A549 (cell line): ENCODE results near the gene RTKN2. TPM values are rescaled to one million over a fixed set of nuclear protein-coding genes. Genes with fewer than 3 reads are reported as not detected.

ENCODE experiments used
- ATAC-seq, 2 experiments: fragments of 200-7000 bp in 1 of 2; fragments of >200 bp in 1 of 2; cut with Nextera tagmentation in 1 of 2; cut with Tn5 transposase in 1 of 2; 3 replicates each; pipeline versions ENCODE4 v1.8.0 to v1.9.1; 2018 to 2020; ENCODE audit warnings: mild to moderate bottlenecking in 1 of 2, moderate library complexity in 1 of 2
- CTCF ChIA-PET: fragments of 300-600 bp; sonication (Branson Sonifier 250); formaldehyde crosslinking; extraction: SDS; loops from one replicate; lab custom pipeline; 2021; ENCODE audit warnings: antibody characterized with exemption, inconsistent platforms; lab: Yijun Ruan, JAX
- POLR2A ChIA-PET: fragments of 350-600 bp; formaldehyde crosslinking; extraction: SDS; loops from one replicate; lab custom pipeline; 2021; ENCODE audit warnings: antibody characterized with exemption, inconsistent platforms; lab: Yijun Ruan, JAX
- DNase-seq, 2 experiments: peaks; one replicate each; pipeline versions ENCODE4 v3.0.0 to v3.0.0-alpha.2; 2011 to 2016; ENCODE audit warnings: low read depth in 1 of 2, low spot score in 1 of 2
- FAIRE-seq: peaks from 2 replicates; lab custom pipeline; 2011; peaks lifted over from hg19 to GRCh38; lab: Jason Lieb, UNC
- H3K27ac ChIP-seq, 2 experiments: fragments of >200 bp; sonication (Bioruptor Twin); formaldehyde crosslinking; 3 replicates each; pipeline ENCODE4 v1.5.1; 2016 to 2017
- H3K4me1 ChIP-seq: fragments of >200 bp; sonication (Bioruptor Twin); formaldehyde crosslinking; 3 replicates; pipeline ENCODE4 v1.6.1; 2016
- H3K4me2 ChIP-seq: fragments of >200 bp; sonication (Bioruptor Twin); formaldehyde crosslinking; 3 replicates; pipeline ENCODE4 v1.6.1; 2016
- H3K4me3 ChIP-seq: fragments of >200 bp; sonication (Bioruptor Twin); formaldehyde crosslinking; 3 replicates; pipeline ENCODE4 v1.5.1; 2016
- H3K9me3 ChIP-seq: fragments of >200 bp; sonication (Bioruptor Twin); formaldehyde crosslinking; 3 replicates; pipeline ENCODE4 v1.6.1; 2016
- CBX2 ChIP-seq: fragments of 200-600 bp; sonication (generic); IDR thresholded peaks from 2 replicates; pipeline ENCODE4 v1.6.1; 2016; ENCODE audit warnings: low read depth, mild to moderate bottlenecking, borderline replicate concordance
- ELK1 ChIP-seq: fragments of 150-350 bp; IDR thresholded peaks from 2 replicates; pipeline ENCODE4 v1.6.1; 2014; ENCODE audit warnings: low read depth, mild to moderate bottlenecking, low read length
- EP300 ChIP-seq, 2 experiments: fragments of >200 bp; sonication (Bioruptor Twin); formaldehyde crosslinking; IDR thresholded peaks; 2 replicates in 1 of 2; 3 replicates in 1 of 2; pipeline ENCODE4 v1.6.1; 2016 to 2017
- GATA3 ChIP-seq: IDR thresholded peaks from 2 replicates; pipeline ENCODE4 v1.6.1; 2012; ENCODE audit warnings: borderline replicate concordance
- HDAC2 ChIP-seq: fragments of 200-600 bp; sonication (generic); IDR thresholded peaks from 2 replicates; pipeline ENCODE4 v1.6.1; 2016
- HOXA7 ChIP-seq: fragments of 250-450 bp; sonication (Bioruptor Pico); IDR thresholded peaks from 2 replicates; pipeline ENCODE4 v1.5.0; 2020; ENCODE audit warnings: mild to moderate bottlenecking, moderate library complexity
- HOXB13 ChIP-seq: fragments of 250-450 bp; sonication (Bioruptor Pico); IDR thresholded peaks from 2 replicates; pipeline ENCODE4 v1.5.0; 2020; ENCODE audit warnings: low read depth, mild to moderate bottlenecking, moderate library complexity
- JUN ChIP-seq, 2 experiments: fragments of >200 bp; sonication (Bioruptor Twin); formaldehyde crosslinking; IDR thresholded peaks; 2 replicates in 1 of 2; 3 replicates in 1 of 2; pipeline ENCODE4 v1.6.1; 2016 to 2017
- JUNB ChIP-seq: fragments of >200 bp; sonication (Bioruptor Twin); formaldehyde crosslinking; IDR thresholded peaks from 2 replicates; pipeline ENCODE4 v1.6.1; 2016
- KDM5A ChIP-seq: fragments of 200-600 bp; sonication (generic); IDR thresholded peaks from 2 replicates; pipeline ENCODE4 v1.6.1; 2016; ENCODE audit warnings: antibody characterized with exemption, mild to moderate bottlenecking
- MYC ChIP-seq: IDR thresholded peaks from 2 replicates; pipeline ENCODE4 v1.6.1; 2012; ENCODE audit warnings: mild to moderate bottlenecking, inconsistent platforms, low read length, improper control_type of control experiment, borderline replicate concordance
- NPAS2 ChIP-seq: fragments of 250-450 bp; sonication (Bioruptor Pico); IDR thresholded peaks from 2 replicates; pipeline ENCODE4 v1.8.0; 2022; ENCODE audit warnings: mild to moderate bottlenecking, moderate library complexity, borderline replicate concordance
- NR3C1 ChIP-seq: fragments of >200 bp; sonication (Bioruptor Twin); formaldehyde crosslinking; IDR thresholded peaks from 3 replicates; pipeline ENCODE4 v1.6.1; 2017
- PHF8 ChIP-seq: fragments of 200-600 bp; sonication (generic); IDR thresholded peaks from 2 replicates; pipeline ENCODE4 v1.6.1; 2016; ENCODE audit warnings: low read depth, mild to moderate bottlenecking, antibody characterized with exemption, moderate library complexity, borderline replicate concordance
- RCOR1 ChIP-seq: fragments of 150-350 bp; IDR thresholded peaks from 2 replicates; pipeline ENCODE4 v1.6.1; 2014; ENCODE audit warnings: antibody characterized with exemption, low read length, low read depth
- SREBF2 ChIP-seq: fragments of 450-650 bp; IDR thresholded peaks from 2 replicates; pipeline ENCODE4 v1.6.1; 2014; ENCODE audit warnings: mild to moderate bottlenecking, moderate library complexity
- TFCP2L1 ChIP-seq: fragments of 250-450 bp; sonication (Bioruptor Pico); IDR thresholded peaks from 2 replicates; pipeline ENCODE4 v1.5.0; 2021; ENCODE audit warnings: mild to moderate bottlenecking
- USF2 ChIP-seq: fragments of 450-650 bp; IDR thresholded peaks from 2 replicates; pipeline ENCODE4 v1.6.1; 2014; ENCODE audit warnings: antibody characterized with exemption
- ZC3H11A ChIP-seq: fragments of 450-650 bp; IDR thresholded peaks from 2 replicates; pipeline ENCODE4 v1.6.1; 2014; ENCODE audit warnings: antibody characterized with exemption, mild to moderate bottlenecking
- ZNF302 ChIP-seq: fragments of 250-450 bp; sonication (Bioruptor Pico); IDR thresholded peaks from 2 replicates; pipeline ENCODE4 v1.9.0; 2021; ENCODE audit warnings: inconsistent platforms, mild to moderate bottlenecking, moderate library complexity
- ZSCAN20 ChIP-seq: fragments of 250-450 bp; sonication (Bioruptor Pico); IDR thresholded peaks from 2 replicates; pipeline ENCODE4 v1.8.0; 2022; ENCODE audit warnings: mild to moderate bottlenecking, moderate library complexity
- WGBS: methylation state at CpG from one replicate; pipeline ENCODE4 v1.1.6; 2017; ENCODE audit errors: missing lambda C conversion rate; 5-methylcytosine and 5-hydroxymethylcytosine counted together
- polyA plus RNA-seq, 4 experiments: library from polyadenylated mRNA; depleted of rRNA in 3 of 4; stranded (reverse); fragments of >200 nt; fragmentation: RNase III in 1 of 4; extraction: RNeasy Plus Mini Kit Qiagen cat#74134 plus additional on column Dnase treatment in 1 of 4; gene quantifications; 2 replicates in 3 of 4; 3 replicates in 1 of 4; pipeline ENCODE4 v1.2.3, GENCODE V29; 2011 to 2017
- TF ChIP-seq, protein P1 (sequence below): IDR thresholded peaks from 2 replicates; pipeline ENCODE4 v1.6.1; 2012
- TF ChIP-seq, protein P2 (sequence below): fragments of >200 bp; sonication (Bioruptor Twin); formaldehyde crosslinking; IDR thresholded peaks from 3 replicates; pipeline ENCODE4 v1.6.1; 2016

Gene RTKN2
- polyA plus RNA-seq, 2 of the 4 experiments (the other 2 are of a cell fraction), result 1.8 to 2.4 TPM

- TF ChIP-seq JUNB (no peak), HDAC2 (no peak), RCOR1 (no peak), ZSCAN20 (CRISPR knock-in tag) (no peak), HOXB13 (CRISPR knock-in tag) (no peak), TFCP2L1 (CRISPR knock-in tag) (no peak), USF2 (no peak), MYC (no peak), ELK1 (no peak)
- TF ChIP-seq, protein P1, sequence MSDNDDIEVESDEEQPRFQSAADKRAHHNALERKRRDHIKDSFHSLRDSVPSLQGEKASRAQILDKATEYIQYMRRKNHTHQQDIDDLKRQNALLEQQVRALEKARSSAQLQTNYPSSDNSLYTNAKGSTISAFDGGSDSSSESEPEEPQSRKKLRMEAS, result no peak
- no peaks in the 10 kb centered on the region for H3K9me3 ChIP-seq
- H3K4me1 ChIP-seq, result peaks cover 6% of the 10 kb centered on the region; the same call in 2 of the 3 replicates
- POLR2A ChIA-PET, result no interaction called here
- no peak overlapping the region for H3K4me2 ChIP-seq
- no peak overlapping the region for H3K27ac ChIP-seq
- no peak overlapping the region for H3K4me3 ChIP-seq
- FAIRE-seq (no peak), DNase-seq (no peak), ATAC-seq (no peak)
- CTCF ChIA-PET, result no interaction called here
- 5% methylated on average over 2 of the region's 2 CpGs for WGBS
Measured at GRCh38 chr10:62278441-62278910, 9.8 kb upstream of the RTKN2 start.

- Histone ChIP-seq H3K4me1 (peaks cover 6% of the 10 kb centered on the region; the same call in 2 of the 3 replicates), H3K9me3 (no peaks in the 10 kb centered on the region), H3K4me3 (no peak overlapping the region), H3K4me2 (no peak overlapping the region), H3K27ac (no peak overlapping the region)
- ATAC-seq (no peak), FAIRE-seq (no peak), DNase-seq (no peak)
- WGBS, result 47% methylated on average over 1 of the region's 1 CpG
- TF ChIP-seq SREBF2 (no peak), KDM5A (no peak), JUN (IDR thresholded peaks at IDR 0.05) (no peak), ZNF302 (CRISPR knock-in tag) (no peak), NPAS2 (CRISPR knock-in tag) (no peak), ZC3H11A (no peak), PHF8 (no peak), NR3C1 (no peak), CBX2 (no peak), USF2 (no peak), HOXA7 (CRISPR knock-in tag) (no peak)
- TF ChIP-seq, protein P2, sequence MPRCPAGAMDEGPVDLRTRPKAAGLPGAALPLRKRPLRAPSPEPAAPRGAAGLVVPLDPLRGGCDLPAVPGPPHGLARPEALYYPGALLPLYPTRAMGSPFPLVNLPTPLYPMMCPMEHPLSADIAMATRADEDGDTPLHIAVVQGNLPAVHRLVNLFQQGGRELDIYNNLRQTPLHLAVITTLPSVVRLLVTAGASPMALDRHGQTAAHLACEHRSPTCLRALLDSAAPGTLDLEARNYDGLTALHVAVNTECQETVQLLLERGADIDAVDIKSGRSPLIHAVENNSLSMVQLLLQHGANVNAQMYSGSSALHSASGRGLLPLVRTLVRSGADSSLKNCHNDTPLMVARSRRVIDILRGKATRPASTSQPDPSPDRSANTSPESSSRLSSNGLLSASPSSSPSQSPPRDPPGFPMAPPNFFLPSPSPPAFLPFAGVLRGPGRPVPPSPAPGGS, result no peak
- POLR2A ChIA-PET, result no interaction called here
- CTCF ChIA-PET, result no interaction called here
Measured at GRCh38 chr10:62277971-62278370, 9.3 kb upstream of the RTKN2 start.

DNA sequence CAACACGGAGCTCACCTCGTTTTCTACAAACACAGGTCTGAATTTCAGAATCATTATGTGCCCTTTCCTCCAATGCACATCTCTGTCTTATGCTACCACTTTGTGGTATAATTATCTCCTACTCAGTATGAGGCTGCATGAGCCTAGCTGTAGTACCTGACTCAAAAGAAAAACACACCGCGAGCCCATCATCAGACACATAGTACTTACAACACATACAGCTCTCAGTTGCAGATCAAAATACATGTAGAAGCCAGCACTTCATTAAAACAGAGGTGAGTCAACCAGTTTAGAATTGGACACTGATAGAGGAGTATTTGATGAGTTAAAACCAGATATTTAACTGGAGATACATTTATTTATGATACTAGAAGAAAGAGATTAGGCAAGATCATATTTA, 1.4 kb upstream of the RTKN2 start:
- DNase-seq (no peak), FAIRE-seq (no peak), ATAC-seq (no peak)
- Histone ChIP-seq H3K9me3 (no peaks in the 10 kb centered on the region), H3K27ac (no peak overlapping the region), H3K4me2 (no peak overlapping the region), H3K4me1 (peaks cover 3% of the 10 kb centered on the region; the same call in 1 of the 3 replicates), H3K4me3 (no peak overlapping the region)
- 91% methylated on average over 4 of the region's 4 CpGs for WGBS
- ChIA-PET CTCF (interaction anchor here (0.9 kb wide), 1 partner anchor 17 kb away, joined by 3 read pairs; no protein-coding TSS in a partner anchor), POLR2A (no interaction called here)
- TF ChIP-seq GATA3 (no peak), EP300 (IDR thresholded peaks at IDR 0.05) (no peak), MYC (no peak)
